ENCODE results near the gene HOXA7. TPM values are rescaled to one million over a fixed set of nuclear protein-coding genes. Genes with fewer than 3 reads are reported as not detected.

Gene HOXA7
- total RNA-seq, 1 donor from 2014 or later = 8.8 TPM

- no peak for TF ChIP-seq CTCF (conservative IDR thresholded peaks at IDR 0.05)
- peaks cover 95% of the 10 kb centered on the region for H3K27me3 Mint-ChIP-seq (ENCODE audit: low read depth)
- H3K4me1 Mint-ChIP-seq = peaks cover 7% of the 10 kb centered on the region
- no peak for DNase-seq (ENCODE audit: low read depth, low spot score)
- H3K27ac Mint-ChIP-seq (ENCODE audit: unreplicated experiment) = no peak overlapping the region
- H3K4me3 Mint-ChIP-seq = peak overlapping the region; percentile 12
- peaks cover 4% of the 10 kb centered on the region for H3K36me3 Mint-ChIP-seq (ENCODE audit: low read depth)
- no peaks in the 10 kb centered on the region for H3K9me3 Mint-ChIP-seq
Measured at GRCh38 chr7:27202862-27203134, 46.3 kb upstream of the HOXA7 start.

- no peak for DNase-seq (ENCODE audit: low read depth, low spot score)
- Mint-ChIP-seq H3K9me3 (no peaks in the 10 kb centered on the region), H3K27ac (ENCODE audit: unreplicated experiment) (no peak overlapping the region), H3K4me3 (peak overlapping the region; percentile 52), H3K4me1 (peaks cover 7% of the 10 kb centered on the region), H3K36me3 (ENCODE audit: low read depth) (peaks cover 4% of the 10 kb centered on the region), H3K27me3 (ENCODE audit: low read depth) (peaks cover 95% of the 10 kb centered on the region)
- TF ChIP-seq CTCF (conservative IDR thresholded peaks at IDR 0.05) = no peak
Measured at GRCh38 chr7:27202018-27202861, 45.8 kb upstream of the HOXA7 start.

- Mint-ChIP-seq H3K27ac (ENCODE audit: unreplicated experiment) (no peak overlapping the region), H3K4me3 (peak overlapping the region; percentile 52), H3K36me3 (ENCODE audit: low read depth) (peaks cover 4% of the 10 kb centered on the region), H3K4me1 (peaks cover 7% of the 10 kb centered on the region), H3K9me3 (no peaks in the 10 kb centered on the region), H3K27me3 (ENCODE audit: low read depth) (peaks cover 95% of the 10 kb centered on the region)
- DNase-seq (ENCODE audit: low read depth, low spot score) = no peak
- no peak for TF ChIP-seq CTCF (conservative IDR thresholded peaks at IDR 0.05)
Measured at GRCh38 chr7:27201580-27202017, 45.1 kb upstream of the HOXA7 start.

- H3K27ac Mint-ChIP-seq (ENCODE audit: unreplicated experiment) = no peak overlapping the region
Measured at GRCh38 chr7:27200761-27201579, 44.5 kb upstream of the HOXA7 start.

More at GRCh38 chr7:27200761-27201579, 44.5 kb upstream of the HOXA7 start:
- no peak for DNase-seq (ENCODE audit: low read depth, low spot score)
- TF ChIP-seq CTCF (conservative IDR thresholded peaks at IDR 0.05) = no peak
- H3K9me3 Mint-ChIP-seq = no peaks in the 10 kb centered on the region
- peaks cover 7% of the 10 kb centered on the region for H3K4me1 Mint-ChIP-seq
- peaks cover 2% of the 10 kb centered on the region for H3K36me3 Mint-ChIP-seq (ENCODE audit: low read depth)
- peak overlapping the region; percentile 72 for H3K4me3 Mint-ChIP-seq
- peaks cover 95% of the 10 kb centered on the region for H3K27me3 Mint-ChIP-seq (ENCODE audit: low read depth)

All from neural crest cell (in vitro differentiated cells).